OCI-LY1 (cell line): ENCODE measurements around the gene CSK.

Source experiments
- H2AFZ ChIP-seq: fragments of 200-600 bp; sonication (generic), shearing (Covaris generic); 2 replicates; pipeline ENCODE4 v1.6.0; 2014; ENCODE audit warnings: antibody characterized with exemption, mild to moderate bottlenecking, low read length
- H3F3A ChIP-seq: fragments of 200-600 bp; sonication (generic), shearing (Covaris generic); 2 replicates; pipeline ENCODE4 v1.6.0; 2014; ENCODE audit warnings: mild to moderate bottlenecking, antibody characterized with exemption, low read length, moderate library complexity; ENCODE audit not compliant: insufficient read depth
- H3K27ac ChIP-seq: fragments of 200-600 bp; sonication (generic); 2 replicates; pipeline ENCODE4 v1.5.1; 2014; ENCODE audit warnings: low read length, mixed run types, mild to moderate bottlenecking, low read depth; ENCODE audit not compliant: poor library complexity, severe bottlenecking
- H3K27me3 ChIP-seq: fragments of 200-600 bp; sonication (generic); 2 replicates; pipeline ENCODE4 v1.6.0; 2014; ENCODE audit warnings: antibody characterized with exemption, mild to moderate bottlenecking, low read length, moderate library complexity; ENCODE audit not compliant: insufficient read depth
- H3K36me3 ChIP-seq: fragments of 200-600 bp; sonication (generic); 2 replicates; pipeline ENCODE4 v1.6.1; 2014; ENCODE audit warnings: mild to moderate bottlenecking, antibody characterized with exemption, low read length, moderate library complexity, mixed read lengths; ENCODE audit not compliant: insufficient read depth
- H3K4me1 ChIP-seq: fragments of 200-600 bp; sonication (generic); 2 replicates; pipeline ENCODE4 v1.5.1; 2014; ENCODE audit warnings: mild to moderate bottlenecking, low read length, moderate library complexity; ENCODE audit not compliant: insufficient read depth, severe bottlenecking
- H3K4me2 ChIP-seq: fragments of 200-600 bp; sonication (generic), shearing (Covaris generic); 2 replicates; pipeline ENCODE4 v1.6.1; 2014; ENCODE audit warnings: low read length
- H3K4me3 ChIP-seq: fragments of 200-600 bp; sonication (generic); 2 replicates; pipeline ENCODE4 v1.5.1; 2014; ENCODE audit warnings: low read length, low read depth, mild to moderate bottlenecking, mixed read lengths; ENCODE audit not compliant: poor library complexity, severe bottlenecking
- H3K79me2 ChIP-seq: fragments of 200-600 bp; shearing (Covaris generic); 2 replicates; pipeline ENCODE4 v1.6.1; 2016; ENCODE audit warnings: mixed run types, low read length, mixed read lengths; ENCODE audit not compliant: insufficient read depth
- H3K9ac ChIP-seq: fragments of 200-600 bp; sonication (generic), shearing (Covaris generic); 2 replicates; pipeline ENCODE4 v1.6.1; 2014; ENCODE audit warnings: mild to moderate bottlenecking, low read length, mixed read lengths
- H3K9me2 ChIP-seq: fragments of 200-600 bp; sonication (generic), shearing (Covaris generic); 2 replicates; pipeline ENCODE4 v1.6.1; 2014; ENCODE audit warnings: low read depth, mild to moderate bottlenecking, low read length, mixed read lengths
- H3K9me3 ChIP-seq: fragments of 200-600 bp; shearing (Covaris generic); 2 replicates; pipeline ENCODE4 v1.6.1; 2014; ENCODE audit warnings: low read length, mixed read lengths
- H4K20me1 ChIP-seq: fragments of 200-600 bp; sonication (generic), shearing (Covaris generic); 2 replicates; pipeline ENCODE4 v1.6.0; 2016; ENCODE audit warnings: mild to moderate bottlenecking, low read length; ENCODE audit not compliant: insufficient read depth
- CTCF ChIP-seq: fragments of 200-600 bp; sonication (generic), shearing (Covaris generic); IDR thresholded peaks from 2 replicates; pipeline ENCODE4 v1.5.1; 2017; ENCODE audit warnings: mild to moderate bottlenecking, antibody characterized with exemption, low read length, moderate library complexity, mixed read lengths
- EZH2 ChIP-seq: fragments of 200-600 bp; sonication (generic), shearing (Covaris generic); IDR thresholded peaks from 2 replicates; pipeline ENCODE4 v1.8.0; 2017; ENCODE audit warnings: borderline replicate concordance, mixed run types, mild to moderate bottlenecking, antibody characterized with exemption, low read length, moderate library complexity, mixed read lengths

CSK gene

DNA sequence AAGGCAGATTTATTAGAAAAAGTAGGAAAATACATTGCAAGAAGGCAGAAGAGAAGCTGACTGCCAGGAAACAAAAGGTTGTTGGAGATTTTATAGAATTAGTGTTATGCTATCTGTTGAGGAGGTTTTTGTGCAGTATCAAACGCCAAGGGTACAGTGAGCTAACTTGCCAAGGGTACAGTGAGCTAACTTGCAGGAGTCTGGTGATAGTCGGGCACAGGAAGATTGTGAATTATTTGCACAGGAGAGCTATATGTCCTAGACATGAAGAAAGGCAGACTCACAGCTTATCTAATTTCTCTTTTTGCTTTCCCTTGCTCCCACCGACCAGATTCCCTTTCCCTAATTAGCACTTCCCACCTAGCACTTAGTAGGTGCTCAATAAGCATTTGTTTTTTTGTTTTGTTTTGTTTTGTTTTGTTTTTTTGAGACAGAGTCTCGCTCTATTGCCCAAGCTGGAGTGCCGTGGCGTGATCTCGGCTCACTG is 2.7 kb upstream of the CSK start:
- Histone ChIP-seq H4K20me1 (no peaks in the 10 kb centered on the region), H3K9me3 (no peaks in the 10 kb centered on the region), H3K79me2 (peaks cover 17% of the 10 kb centered on the region), H3K27ac (peak overlapping the region; percentile 100), H3K4me3 (no peak overlapping the region), H3K27me3 (no peaks in the 10 kb centered on the region), H3K36me3 (peaks cover 16% of the 10 kb centered on the region; the same call in 1 of the 2 replicates), H3K9me2 (no peaks in the 10 kb centered on the region), H2AFZ (no peak overlapping the region), H3K4me1 (peaks cover 87% of the 10 kb centered on the region), H3K9ac (peak overlapping the region; percentile 68; the same call in 1 of the 2 replicates), H3F3A (peaks cover 24% of the 10 kb centered on the region), H3K4me2 (peak overlapping the region; percentile 52; the same call in 1 of the 2 replicates)
- TF ChIP-seq CTCF (no peak), EZH2 (no peak)

GRCh38 chr15:74780523-74781430 is 1.1 kb upstream of the CSK start:
- Histone ChIP-seq H3K27ac (peak overlapping the region; percentile 100), H3K9me3 (no peaks in the 10 kb centered on the region), H3K4me1 (peaks cover 87% of the 10 kb centered on the region), H4K20me1 (no peaks in the 10 kb centered on the region), H3F3A (peaks cover 35% of the 10 kb centered on the region), H2AFZ (no peak overlapping the region), H3K4me3 (peak overlapping the region; percentile 97), H3K4me2 (peak overlapping the region; percentile 91), H3K9me2 (no peaks in the 10 kb centered on the region), H3K9ac (peak overlapping the region; percentile 89), H3K79me2 (peaks cover 22% of the 10 kb centered on the region), H3K36me3 (peaks cover 29% of the 10 kb centered on the region; the same call in 1 of the 2 replicates), H3K27me3 (no peaks in the 10 kb centered on the region)
- TF ChIP-seq EZH2, result no peak
- TF ChIP-seq CTCF, result no peak

DNA sequence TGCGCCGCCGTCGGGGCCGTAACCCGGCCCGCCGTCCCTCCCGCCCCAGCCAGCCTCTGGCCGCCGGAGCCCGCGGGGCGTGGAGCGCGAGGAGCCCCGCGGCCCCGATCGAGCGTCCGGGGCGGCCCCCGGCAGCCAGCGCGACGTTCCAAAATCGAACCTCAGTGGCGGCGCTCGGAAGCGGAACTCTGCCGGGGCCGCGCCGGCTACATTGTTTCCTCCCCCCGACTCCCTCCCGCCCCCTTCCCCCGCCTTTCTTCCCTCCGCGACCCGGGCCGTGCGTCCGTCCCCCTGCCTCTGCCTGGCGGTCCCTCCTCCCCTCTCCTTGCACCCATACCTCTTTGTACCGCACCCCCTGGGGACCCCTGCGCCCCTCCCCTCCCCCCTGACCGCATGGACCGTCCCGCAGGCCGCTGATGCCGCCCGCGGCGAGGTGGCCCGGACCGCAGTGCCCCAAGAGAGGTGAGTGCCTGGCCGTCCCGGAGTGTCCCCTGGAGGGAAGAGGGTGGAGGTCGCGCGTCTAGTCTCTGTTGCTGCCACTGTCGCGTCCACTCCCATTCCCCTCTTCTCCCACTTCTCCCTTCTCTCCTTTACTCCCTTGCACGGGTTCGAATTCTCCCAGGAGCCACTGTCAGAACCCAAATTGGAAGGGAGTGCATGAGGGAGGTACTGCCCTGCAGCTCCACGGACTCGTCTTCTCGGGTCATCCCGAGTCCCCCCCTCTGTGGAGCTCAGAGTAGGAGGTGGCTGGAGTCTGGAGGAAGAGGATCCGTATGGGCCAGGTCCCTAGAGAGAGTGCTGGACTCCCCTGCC is 585 bp downstream of the CSK start:
- H3K9me3 ChIP-seq, result no peaks in the 10 kb centered on the region
- peaks cover 35% of the 10 kb centered on the region for H3F3A ChIP-seq
- peak overlapping the region; percentile 97 for H3K4me3 ChIP-seq
- H3K79me2 ChIP-seq, result peaks cover 22% of the 10 kb centered on the region
- H3K9ac ChIP-seq, result peak overlapping the region; percentile 99
- H3K27ac ChIP-seq, result peak overlapping the region; percentile 99
- peaks cover 87% of the 10 kb centered on the region for H3K4me1 ChIP-seq
- peaks cover 35% of the 10 kb centered on the region; the same call in 1 of the 2 replicates for H3K36me3 ChIP-seq
- no peak overlapping the region for H2AFZ ChIP-seq
- H3K4me2 ChIP-seq, result peak overlapping the region; percentile 97
- no peaks in the 10 kb centered on the region for H4K20me1 ChIP-seq
- no peaks in the 10 kb centered on the region for H3K9me2 ChIP-seq
- TF ChIP-seq EZH2 (no peak), CTCF (no peak)
- H3K27me3 ChIP-seq, result no peaks in the 10 kb centered on the region
